B cell (primary cell): ENCODE measurements around the gene ARFGEF2. TPM values are rescaled to one million over a fixed set of nuclear protein-coding genes. Genes with fewer than 3 reads are reported as not detected.

Source experiments
- ATAC-seq: fragments of 200-7000 bp; cut with Tn5 transposase; one replicate; pipeline ENCODE4 v1.10.0; 2021; ENCODE audit warnings: low read depth, mild to moderate bottlenecking, moderate number of reproducible peaks, moderate library complexity
- CTCF ChIA-PET: fragments of 350-600 bp; sonication (Branson Sonifier 250); formaldehyde crosslinking; loops from one replicate; lab custom pipeline; 2021; ENCODE audit warnings: antibody characterized with exemption, inconsistent platforms; lab: Charles Lee
- POLR2A ChIA-PET: fragments of 350-600 bp; sonication (Branson Sonifier 250); formaldehyde crosslinking; loops from one replicate; lab custom pipeline; 2021; ENCODE audit warnings: antibody characterized with exemption; lab: Charles Lee
- DNase-seq: peaks from one replicate; pipeline ENCODE4 v3.0.0; 2013
- H2AFZ ChIP-seq: 2 replicates; pipeline ENCODE4 v1.6.1; 2012; ENCODE audit warnings: mild to moderate bottlenecking, low read depth, low read length; ENCODE audit not compliant: insufficient read depth, poor library complexity, severe bottlenecking
- H3K27ac ChIP-seq, 2 donors: 1 replicate in 1 of 2; 2 replicates in 1 of 2; pipeline ENCODE4 v1.5.1; 2012 to 2013; ENCODE audit warnings: low read length in 2 of 2, mild to moderate bottlenecking in 2 of 2, moderate library complexity in 1 of 2
- H3K27me3 ChIP-seq, 4 experiments: fragments of 200-600 bp in 1 of 4; sonication (generic) in 1 of 4; replicated peaks in 1 of 4; 1 replicate in 2 of 4; 2 replicates in 2 of 4; pipeline versions ENCODE4 v1.6.1 to v1.7.0; 2013 to 2016; ENCODE audit warnings: low read length in 3 of 4, mild to moderate bottlenecking in 2 of 4, mixed read lengths in 1 of 4, moderate library complexity in 1 of 4; ENCODE audit not compliant: insufficient read depth in 4 of 4, control insufficient read depth in 3 of 4; ENCODE audit errors: control extremely low read depth in 1 of 4
- H3K36me3 ChIP-seq, 2 experiments: replicated peaks in 1 of 2; 1 replicate in 1 of 2; 2 replicates in 1 of 2; pipeline versions ENCODE4 v1.6.1 to v1.7.1; 2013; ENCODE audit warnings: low read length in 1 of 2; ENCODE audit not compliant: insufficient read depth in 2 of 2, control insufficient read depth in 1 of 2; ENCODE audit errors: control extremely low read depth in 1 of 2, extremely low read depth in 1 of 2
- H3K4me1 ChIP-seq, 2 donors: fragments of 200-600 bp in 1 of 2; sonication (generic) in 1 of 2; 1 replicate in 1 of 2; 2 replicates in 1 of 2; pipeline versions ENCODE4 v1.5.1 to v1.6.1; 2013 to 2017; ENCODE audit warnings: low read length in 2 of 2; ENCODE audit not compliant: control insufficient read depth in 2 of 2, insufficient read depth in 2 of 2
- H3K4me2 ChIP-seq: replicated peaks from 2 replicates; pipeline ENCODE3; 2012; ENCODE audit warnings: mild to moderate bottlenecking, low read depth, low read length; ENCODE audit not compliant: poor library complexity, severe bottlenecking
- H3K4me3 ChIP-seq, 5 experiments: fragments of 200-600 bp in 1 of 5; sonication (generic) in 1 of 5; 1 replicate in 3 of 5; 2 replicates in 2 of 5; pipeline versions ENCODE4 v1.5.1 to v1.7.0; 2011 to 2016; ENCODE audit warnings: low read length in 4 of 5, mild to moderate bottlenecking in 4 of 5, low read depth in 2 of 5, control low read depth in 1 of 5, moderate library complexity in 1 of 5; ENCODE audit not compliant: insufficient read depth in 1 of 5; ENCODE audit errors: control extremely low read depth in 1 of 5, extremely low read depth in 1 of 5
- H3K79me2 ChIP-seq: fragments of 200-600 bp; sonication (generic); one replicate; pipeline ENCODE4 v1.6.0; 2016; ENCODE audit warnings: low read length; ENCODE audit not compliant: control insufficient read depth, insufficient read depth
- H3K9ac ChIP-seq: fragments of 200-600 bp; sonication (generic); 2 replicates; pipeline ENCODE4 v1.6.1; 2017; ENCODE audit warnings: mild to moderate bottlenecking, low read length, moderate library complexity
- H3K9me3 ChIP-seq, 3 donors: one replicate each; pipeline versions ENCODE4 v1.6.1 to v1.7.1; 2013; ENCODE audit warnings: low read length in 2 of 3; ENCODE audit not compliant: control insufficient read depth in 2 of 3, insufficient read depth in 1 of 3; ENCODE audit errors: control extremely low read depth in 1 of 3
- H4K20me1 ChIP-seq: 2 replicates; pipeline ENCODE4 v1.6.0; 2012; ENCODE audit warnings: mild to moderate bottlenecking, low read length; ENCODE audit not compliant: insufficient read depth, control insufficient read depth, poor library complexity, severe bottlenecking
- H3K27ac Mint-ChIP-seq: one replicate; pipeline ENCODE4 v1.8.0; 2021; ENCODE audit warnings: mixed read lengths
- H3K27me3 Mint-ChIP-seq: one replicate; pipeline ENCODE4 v1.8.0; 2021; ENCODE audit warnings: mixed read lengths
- H3K4me1 Mint-ChIP-seq: one replicate; pipeline ENCODE4 v1.8.0; 2021; ENCODE audit warnings: mixed read lengths
- H3K4me3 Mint-ChIP-seq: one replicate; pipeline ENCODE4 v1.8.0; 2021; ENCODE audit warnings: mixed read lengths
- H3K9me3 Mint-ChIP-seq: one replicate; pipeline ENCODE4 v1.8.0; 2022; ENCODE audit warnings: mixed read lengths; ENCODE audit not compliant: insufficient read depth
- EZH2 ChIP-seq: IDR thresholded peaks from 2 replicates; pipeline ENCODE4 v1.6.1; 2012; ENCODE audit warnings: borderline replicate concordance, low read depth, mild to moderate bottlenecking, moderate library complexity, low read length; ENCODE audit not compliant: insufficient read depth, poor library complexity, severe bottlenecking
- WGBS: methylation state at CpG from one replicate; pipeline ENCODE4 v1.1.5; 2013; ENCODE audit warnings: missing lambda C conversion rate; ENCODE audit not compliant: insufficient coverage; 5-methylcytosine and 5-hydroxymethylcytosine counted together
- intact Hi-C: fragments of 100-400 bp; cut with micrococcal nuclease; formaldehyde crosslinking; loops from one replicate; pipeline ENCODE4 v1.10.0; 2022
- polyA plus RNA-seq: library from polyadenylated mRNA; depleted of rRNA; stranded (reverse); fragments of >200 nt; gene quantifications from 2 replicates; pipeline ENCODE4 v1.2.3, GENCODE V29; 2012
- total RNA-seq, 2 donors: library from RNA; stranded (reverse); fragments of 120-200 nt in 1 of 2; gene quantifications; 1 replicate in 1 of 2; 2 replicates in 1 of 2; pipeline versions ENCODE4 v1.2.3 to v1.2.4, GENCODE V29; 2013 to 2022
- TF ChIP-seq, protein P1 (sequence below): fragments of 200-600 bp; IDR thresholded peaks from one replicate; pipeline ENCODE4 v1.8.0; 2022; ENCODE audit warnings: antibody characterized with exemption, mild to moderate bottlenecking

Gene ARFGEF2
- total and polyA plus RNA-seq, 2 donors (not counting 1 experiment from before 2014, with no cell fraction given) = 10.8 to 34.3 TPM

- H3K9ac ChIP-seq = no peak overlapping the region
- H3K79me2 ChIP-seq = peaks cover 4% of the 10 kb centered on the region
- no peaks in the 10 kb centered on the region for H3K4me1 Mint-ChIP-seq
- H3K4me1 ChIP-seq = no peaks in the 10 kb centered on the region
- H3K27ac ChIP-seq = no peak overlapping the region
- H3K27ac Mint-ChIP-seq = no peak overlapping the region
- ChIA-PET POLR2A (no interaction called here), CTCF (interaction anchor here (0.9 kb wide), 1 partner anchor 17 kb away, joined by 3 read pairs; no protein-coding TSS in a partner anchor)
- H3K4me2 ChIP-seq = no peak overlapping the region
- intact Hi-C loops = no loop called here
- no peaks in the 10 kb centered on the region for H3K27me3 ChIP-seq
- H3K9me3 Mint-ChIP-seq = no peaks in the 10 kb centered on the region
- TF ChIP-seq, protein P1, sequence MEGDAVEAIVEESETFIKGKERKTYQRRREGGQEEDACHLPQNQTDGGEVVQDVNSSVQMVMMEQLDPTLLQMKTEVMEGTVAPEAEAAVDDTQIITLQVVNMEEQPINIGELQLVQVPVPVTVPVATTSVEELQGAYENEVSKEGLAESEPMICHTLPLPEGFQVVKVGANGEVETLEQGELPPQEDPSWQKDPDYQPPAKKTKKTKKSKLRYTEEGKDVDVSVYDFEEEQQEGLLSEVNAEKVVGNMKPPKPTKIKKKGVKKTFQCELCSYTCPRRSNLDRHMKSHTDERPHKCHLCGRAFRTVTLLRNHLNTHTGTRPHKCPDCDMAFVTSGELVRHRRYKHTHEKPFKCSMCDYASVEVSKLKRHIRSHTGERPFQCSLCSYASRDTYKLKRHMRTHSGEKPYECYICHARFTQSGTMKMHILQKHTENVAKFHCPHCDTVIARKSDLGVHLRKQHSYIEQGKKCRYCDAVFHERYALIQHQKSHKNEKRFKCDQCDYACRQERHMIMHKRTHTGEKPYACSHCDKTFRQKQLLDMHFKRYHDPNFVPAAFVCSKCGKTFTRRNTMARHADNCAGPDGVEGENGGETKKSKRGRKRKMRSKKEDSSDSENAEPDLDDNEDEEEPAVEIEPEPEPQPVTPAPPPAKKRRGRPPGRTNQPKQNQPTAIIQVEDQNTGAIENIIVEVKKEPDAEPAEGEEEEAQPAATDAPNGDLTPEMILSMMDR = no peak
- no peak for TF ChIP-seq EZH2
- H4K20me1 ChIP-seq = no peaks in the 10 kb centered on the region
- 100% methylated on average over 1 of the region's 5 CpGs for WGBS
- no peaks in the 10 kb centered on the region for H3K27me3 Mint-ChIP-seq
- H3K4me3 Mint-ChIP-seq = no peak overlapping the region
- DNase-seq (no peak), ATAC-seq (no peak)
- H3K36me3 ChIP-seq = peaks cover 0 to 60% of the 10 kb centered on the region in 2 experiments
- H3K9me3 ChIP-seq = peaks cover 0 to 8% (median 0%) of the 10 kb centered on the region in 3 donors
- no peak overlapping the region for H3K4me3 ChIP-seq
- no peak overlapping the region for H2AFZ ChIP-seq
These were observed 62.2 kb downstream of the ARFGEF2 start for GRCh38 chr20:48983423-48984400.
